OCI-LY7 (cell line): ENCODE results near the gene CDH12. TPM values are rescaled to one million over a fixed set of nuclear protein-coding genes. Genes with fewer than 3 reads are reported as not detected.

Experiments used
- BruUV-seq: library from RNA; stranded (reverse); fragments of 400-500 nt; replicated peaks from 2 replicates; lab custom pipeline; 2021; lab: Mats Ljungman, UMichigan
- CTCF ChIA-PET: fragments of 300-600 bp; sonication (Branson Sonifier 250); formaldehyde crosslinking; loops from one replicate; lab custom pipeline; 2022; ENCODE audit warnings: antibody characterized with exemption; ENCODE audit not compliant: unreplicated experiment; lab: Charles Lee
- POLR2A ChIA-PET: fragments of 300-600 bp; sonication (Branson Sonifier 250); formaldehyde crosslinking; loops from one replicate; lab custom pipeline; 2022; ENCODE audit warnings: antibody characterized with exemption; lab: Charles Lee
- DNase-seq: peaks from one replicate; pipeline ENCODE4 v3.0.0-alpha.2; 2015; ENCODE audit warnings: low spot score
- H2AFZ ChIP-seq: fragments of 200-600 bp; sonication (generic), shearing (Covaris generic); 2 replicates; pipeline ENCODE4 v1.6.1; 2014; ENCODE audit warnings: mild to moderate bottlenecking, antibody characterized with exemption, low read length, moderate library complexity
- H3K27ac ChIP-seq: fragments of 200-600 bp; sonication (generic); 2 replicates; pipeline ENCODE4 v1.5.1; 2014; ENCODE audit warnings: mixed run types, low read depth, mild to moderate bottlenecking, moderate library complexity, low read length, inconsistent platforms; ENCODE audit not compliant: poor library complexity, severe bottlenecking
- H3K36me3 ChIP-seq: fragments of 200-600 bp; sonication (generic); 2 replicates; pipeline ENCODE4 v1.6.1; 2014; ENCODE audit warnings: mild to moderate bottlenecking, antibody characterized with exemption, low read length, moderate library complexity, mixed read lengths; ENCODE audit not compliant: insufficient read depth
- H3K4me1 ChIP-seq: fragments of 200-600 bp; sonication (generic); 2 replicates; pipeline ENCODE4 v1.5.1; 2014; ENCODE audit warnings: mild to moderate bottlenecking, low read length; ENCODE audit not compliant: insufficient read depth, poor library complexity, severe bottlenecking
- H3K4me2 ChIP-seq: fragments of 200-600 bp; sonication (generic); 2 replicates; pipeline ENCODE4 v1.6.1; 2014; ENCODE audit warnings: mild to moderate bottlenecking, low read length
- H3K4me3 ChIP-seq: fragments of 200-600 bp; sonication (generic); 2 replicates; pipeline ENCODE4 v1.5.1; 2014; ENCODE audit warnings: mild to moderate bottlenecking, low read depth, low read length; ENCODE audit not compliant: poor library complexity, severe bottlenecking
- H3K79me2 ChIP-seq: fragments of 200-600 bp; sonication (generic); 2 replicates; pipeline ENCODE4 v1.6.1; 2016; ENCODE audit warnings: low read depth, mild to moderate bottlenecking, low read length, moderate library complexity, mixed read lengths; ENCODE audit not compliant: insufficient read depth
- H3K9me2 ChIP-seq: fragments of 200-600 bp; sonication (generic); 2 replicates; pipeline ENCODE4 v1.6.1; 2016; ENCODE audit warnings: mild to moderate bottlenecking, low read length, mixed read lengths; ENCODE audit not compliant: insufficient read depth
- H3K9me3 ChIP-seq: fragments of 200-600 bp; sonication (generic); 2 replicates; pipeline ENCODE4 v1.6.1; 2014; ENCODE audit warnings: mild to moderate bottlenecking, mixed run types, low read length, mixed read lengths
- H4K20me1 ChIP-seq: fragments of 200-600 bp; sonication (generic); 2 replicates; pipeline ENCODE4 v1.6.1; 2014; ENCODE audit warnings: mild to moderate bottlenecking, antibody characterized with exemption, low read length, moderate library complexity, mixed read lengths; ENCODE audit not compliant: insufficient read depth
- CTCF ChIP-seq: fragments of 200-600 bp; sonication (generic); conservative IDR thresholded peaks from 2 replicates; pipeline ENCODE4 v1.5.1; 2014; ENCODE audit warnings: mild to moderate bottlenecking, antibody characterized with exemption, low read length, moderate library complexity, mixed read lengths
- EZH2phosphoT487 ChIP-seq: fragments of 200-600 bp; sonication (generic); IDR thresholded peaks from 2 replicates; pipeline ENCODE4 v1.6.1; 2018; ENCODE audit warnings: low read depth, borderline replicate concordance, mild to moderate bottlenecking, mixed run types, antibody characterized with exemption, low read length, moderate library complexity, mixed read lengths
- intact Hi-C: fragments of 100-400 bp; cut with micrococcal nuclease; formaldehyde crosslinking; loops from one replicate; pipeline ENCODE4 v1.10.0; 2022; ENCODE audit not compliant: unreplicated experiment
- total RNA-seq, 2 experiments: library from RNA; depleted of rRNA in 1 of 2; stranded (reverse); fragments of >200 nt in 1 of 2; shearing (Covaris generic) in 1 of 2; gene quantifications; 2 replicates each; pipeline ENCODE4 v1.2.3, GENCODE V29; 2014 to 2022

The CDH12 gene
- total RNA-seq, 2 experiments from 2014 or later: not detected

DNA sequence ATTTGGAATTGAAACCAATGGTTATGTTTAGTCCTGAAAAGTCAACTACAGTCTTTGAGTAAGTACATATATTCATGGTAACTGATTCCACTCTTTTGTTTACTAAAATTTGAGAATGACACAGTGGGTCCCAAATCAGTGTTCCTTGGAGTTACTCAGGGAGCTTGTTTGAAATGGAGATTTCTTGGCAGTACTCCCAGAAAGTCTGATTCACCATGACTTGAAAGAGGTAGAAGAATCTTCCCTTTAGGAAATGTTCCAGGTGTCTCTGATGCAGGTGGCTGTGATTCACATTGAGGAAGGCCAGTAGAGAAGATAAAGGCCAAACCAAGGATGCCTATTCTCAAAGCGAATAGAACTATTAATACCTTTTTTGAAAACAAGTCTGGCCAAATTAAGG is 1078.3 kb downstream of the CDH12 start:
- BruUV-seq: no TSS peak
- H3K9me2 ChIP-seq: no peaks in the 10 kb centered on the region
- H2AFZ ChIP-seq: no peak overlapping the region
- ChIA-PET CTCF (no interaction called here), POLR2A (no interaction called here)
- intact Hi-C loops: no loop called here
- H3K9me3 ChIP-seq: no peaks in the 10 kb centered on the region
- no peak overlapping the region for H3K27ac ChIP-seq
- no peak overlapping the region for H3K4me2 ChIP-seq
- H3K79me2 ChIP-seq: no peaks in the 10 kb centered on the region
- TF ChIP-seq EZH2phosphoT487: no peak
- TF ChIP-seq CTCF: no peak
- no peaks in the 10 kb centered on the region for H4K20me1 ChIP-seq
- H3K36me3 ChIP-seq: no peaks in the 10 kb centered on the region
- H3K4me1 ChIP-seq: no peaks in the 10 kb centered on the region
- no peak overlapping the region for H3K4me3 ChIP-seq
- DNase-seq: no peak

DNA sequence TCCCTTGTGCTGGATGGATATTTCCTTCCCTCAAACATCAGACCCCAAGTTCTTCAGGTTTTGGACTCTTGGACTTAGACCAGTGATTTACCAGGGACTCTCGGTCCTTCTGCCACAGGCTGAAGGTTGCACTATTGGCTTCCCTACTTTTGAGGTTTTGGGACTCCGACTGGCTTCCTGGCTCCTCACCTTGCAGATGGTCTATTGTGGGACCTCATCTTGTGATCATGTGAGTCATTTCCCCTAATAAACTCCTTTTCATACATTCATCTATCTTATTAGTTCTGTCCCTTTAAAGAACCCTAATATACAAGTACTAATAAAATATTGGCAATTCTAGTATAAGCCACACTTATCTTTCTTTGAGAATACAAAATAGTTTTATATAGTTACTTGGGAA is 1078.9 kb downstream of the CDH12 start:
- no TSS peak for BruUV-seq
- no peaks in the 10 kb centered on the region for H3K9me2 ChIP-seq
- H3K4me3 ChIP-seq: no peak overlapping the region
- TF ChIP-seq EZH2phosphoT487: no peak
- no peak for TF ChIP-seq CTCF
- ChIA-PET POLR2A (no interaction called here), CTCF (no interaction called here)
- no peaks in the 10 kb centered on the region for H4K20me1 ChIP-seq
- H3K4me2 ChIP-seq: no peak overlapping the region
- no peaks in the 10 kb centered on the region for H3K4me1 ChIP-seq
- no peak overlapping the region for H2AFZ ChIP-seq
- intact Hi-C loops: no loop called here
- H3K27ac ChIP-seq: no peak overlapping the region
- no peak for DNase-seq
- H3K9me3 ChIP-seq: no peaks in the 10 kb centered on the region
- no peaks in the 10 kb centered on the region for H3K36me3 ChIP-seq
- no peaks in the 10 kb centered on the region for H3K79me2 ChIP-seq

GRCh38 chr5:21773456-21773855 is 1079.7 kb downstream of the CDH12 start:
- Histone ChIP-seq H2AFZ (no peak overlapping the region), H3K9me2 (no peaks in the 10 kb centered on the region), H3K27ac (no peak overlapping the region), H3K9me3 (no peaks in the 10 kb centered on the region), H3K79me2 (no peaks in the 10 kb centered on the region), H4K20me1 (no peaks in the 10 kb centered on the region), H3K4me3 (no peak overlapping the region), H3K4me2 (no peak overlapping the region), H3K4me1 (no peaks in the 10 kb centered on the region), H3K36me3 (no peaks in the 10 kb centered on the region)
- intact Hi-C loops: no loop called here
- TF ChIP-seq CTCF (no peak), EZH2phosphoT487 (no peak)
- BruUV-seq: no TSS peak
- ChIA-PET CTCF (no interaction called here), POLR2A (no interaction called here)
- no peak for DNase-seq
